Measurements from ENCODE around the gene PRODH.
A peak's percentile ranks its signal among the peaks of the same experiment; 100 is the strongest.
"Not testable (repeated sequence)": the region's sequence is repeated elsewhere in the genome, so short reads cannot be mapped to it uniquely, and the experiment has no call there.

Gene PRODH

GRCh38 chr22:18905540-18906409, 30.3 kb downstream of the PRODH start, which contains the start of gene DGCR6:
DGCR6 (plus strand) TSS chr22:18906320; CDS start chr22:18906375, 55 bp downstream.
- FAIRE-seq (no peak), DNase-seq (ENCODE audit: insufficient read length, low spot score) (no peak)
- no peak for TF ChIP-seq POLR2A (IDR thresholded peaks at IDR 0.05; ENCODE audit: low read depth, low read length)

DNA sequence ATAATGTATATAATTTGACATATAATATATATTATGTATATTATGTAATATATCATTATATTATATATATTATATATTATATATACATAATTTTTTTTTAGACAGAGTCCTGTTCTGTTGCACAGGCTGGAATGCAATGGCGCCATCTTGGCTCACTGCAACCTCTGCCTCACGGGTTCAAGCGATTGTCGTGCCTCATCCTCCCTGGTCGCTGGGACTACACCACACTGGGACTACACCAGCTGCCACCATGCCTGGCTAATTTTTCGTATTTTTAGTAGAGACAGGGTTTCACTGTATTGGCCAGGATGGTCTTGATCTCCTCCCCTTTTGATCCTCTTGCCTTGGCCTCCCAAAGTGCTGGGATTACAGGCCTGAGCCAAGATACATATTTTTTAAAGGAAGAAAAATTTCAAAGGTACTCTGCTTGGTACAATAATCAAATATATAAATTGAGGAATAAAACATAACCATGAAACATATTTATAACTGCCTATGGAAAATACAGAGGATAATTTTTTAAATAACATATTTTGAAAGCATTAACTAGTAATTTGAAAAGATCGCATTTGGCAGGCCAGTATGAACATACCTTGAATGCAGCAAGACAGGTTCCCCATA, 39.9 kb downstream of the PRODH start:
- peak; percentile 100 for FAIRE-seq
- not testable (repeated sequence) for DNase-seq (ENCODE audit: insufficient read length, low spot score)

GRCh38 chr22:18893775-18894174, 42.3 kb downstream of the PRODH start:
- not testable (repeated sequence) for DNase-seq (ENCODE audit: insufficient read length, low spot score); FAIRE-seq

- FAIRE-seq: peak; percentile 99
- DNase-seq (ENCODE audit: insufficient read length, low spot score): not testable (repeated sequence)
Observed at GRCh38 chr22:18890510-18891192, 45.4 kb downstream of the PRODH start.

DNA sequence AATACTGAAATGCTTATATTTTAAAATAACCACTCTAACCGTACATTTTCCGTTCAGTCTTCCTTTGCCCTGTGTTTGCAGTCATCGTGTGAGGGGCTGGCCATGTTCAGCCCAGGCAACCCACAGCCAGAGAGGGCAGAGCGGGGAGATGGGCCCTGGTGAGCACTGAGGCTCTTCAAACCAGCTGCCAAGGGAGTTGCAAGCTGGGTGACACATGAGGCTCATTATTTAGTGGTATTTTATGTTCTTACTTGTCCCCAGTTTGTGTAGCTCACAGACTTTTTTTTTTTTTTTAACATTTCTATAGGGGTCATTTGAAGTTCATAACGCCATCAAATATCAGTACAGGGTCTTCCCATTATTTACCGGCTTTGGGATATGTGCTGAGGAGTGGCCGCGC, 48.0 kb downstream of the PRODH start:
- DNase-seq (ENCODE audit: insufficient read length, low spot score) (no peak), FAIRE-seq (no peak)
- TF ChIP-seq POLR2A (IDR thresholded peaks at IDR 0.05; ENCODE audit: low read depth, low read length): no peak

GRCh38 chr22:18884465-18884864, 51.6 kb downstream of the PRODH start:
- DNase-seq (ENCODE audit: insufficient read length, low spot score); FAIRE-seq: not testable (repeated sequence)

GRCh38 chr22:18881260-18881659, 54.8 kb downstream of the PRODH start:
- DNase-seq (ENCODE audit: insufficient read length, low spot score); FAIRE-seq: not testable (repeated sequence)

Data from H54 (cell line).